Kidney capillary endothelial cell (primary cell): ENCODE data around the gene DOCK7.
"Not testable (repeated sequence)": the region's sequence is repeated elsewhere in the genome, so short reads cannot be mapped to it uniquely, and the experiment has no call there.

Source experiments
- DNase-seq: peaks from one replicate; pipeline ENCODE4 v3.0.0-alpha.2; 2018; ENCODE audit warnings: low spot score

The DOCK7 gene

GRCh38 chr1:62528015-62528414 lies 160.2 kb downstream of the DOCK7 start:
- no peak for DNase-seq

GRCh38 chr1:62527346-62527745 lies 160.8 kb downstream of the DOCK7 start:
- DNase-seq: not testable (repeated sequence)

DNA sequence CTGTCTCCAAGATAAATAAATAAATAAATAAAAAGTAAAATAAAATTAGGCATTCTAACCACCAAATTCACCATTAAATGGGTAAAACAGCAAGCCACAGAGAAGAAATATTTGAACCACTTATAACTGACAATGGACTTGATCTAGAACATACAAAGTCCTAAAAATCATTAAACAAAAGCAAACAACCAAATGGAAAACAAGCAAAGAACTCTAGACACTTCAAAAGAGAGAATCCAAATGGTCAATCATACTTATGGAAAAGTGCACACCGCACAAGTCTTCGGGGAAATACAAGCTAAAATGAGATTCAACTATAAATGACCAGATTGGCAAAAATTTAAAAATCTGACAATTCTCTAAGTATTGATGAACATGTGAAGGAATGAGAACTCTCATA lies 164.3 kb downstream of the DOCK7 start:
- DNase-seq: no peak

DNA sequence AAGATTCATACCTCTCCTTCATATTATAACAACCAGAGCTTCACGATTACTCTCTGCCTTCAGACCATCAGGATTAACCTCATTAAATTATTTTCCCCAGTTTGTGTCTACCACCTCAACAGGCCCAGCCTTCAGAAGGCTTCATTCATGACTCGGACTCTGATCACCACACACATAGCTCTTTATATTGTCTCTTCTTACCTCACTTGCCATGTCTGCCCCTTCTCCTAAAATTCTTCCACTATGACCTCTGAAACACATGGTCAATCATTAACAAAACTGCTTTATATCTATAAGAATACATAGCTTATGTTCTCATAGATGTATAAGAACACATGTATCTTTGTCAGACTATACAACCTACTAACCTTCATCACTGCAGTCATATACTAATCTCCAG lies 171.6 kb downstream of the DOCK7 start:
- no peak for DNase-seq

GRCh38 chr1:62514746-62515423 lies 173.3 kb downstream of the DOCK7 start:
- no peak for DNase-seq

- no peak for DNase-seq
Measured at GRCh38 chr1:62513013-62513412, 175.2 kb downstream of the DOCK7 start.

- DNase-seq: no peak
Measured at GRCh38 chr1:62509028-62509427, 179.2 kb downstream of the DOCK7 start.

GRCh38 chr1:62508187-62508758 lies 179.9 kb downstream of the DOCK7 start:
- DNase-seq: peak; percentile 32

GRCh38 chr1:62500210-62500609 lies 188.0 kb downstream of the DOCK7 start:
- DNase-seq: no peak

DNA sequence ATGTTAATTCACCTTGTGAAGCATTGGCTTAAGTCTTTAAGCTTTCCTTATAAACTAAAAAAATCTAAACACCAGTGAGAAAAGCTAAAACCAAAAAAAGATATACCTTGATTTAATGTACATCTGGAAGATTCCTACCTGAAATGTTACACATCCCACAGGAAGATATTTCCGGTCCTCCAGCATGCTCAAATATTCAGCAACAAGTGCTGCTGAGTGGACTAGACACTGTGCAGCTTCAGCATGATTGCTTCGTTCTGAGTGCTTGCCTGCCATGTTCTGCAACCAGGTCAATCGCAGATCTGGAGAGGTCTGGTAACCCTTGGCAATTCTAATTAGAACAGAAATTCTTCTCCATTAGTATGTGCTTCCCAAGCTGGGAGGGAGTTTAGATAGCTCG lies 194.0 kb downstream of the DOCK7 start:
- no peak for DNase-seq

DNA sequence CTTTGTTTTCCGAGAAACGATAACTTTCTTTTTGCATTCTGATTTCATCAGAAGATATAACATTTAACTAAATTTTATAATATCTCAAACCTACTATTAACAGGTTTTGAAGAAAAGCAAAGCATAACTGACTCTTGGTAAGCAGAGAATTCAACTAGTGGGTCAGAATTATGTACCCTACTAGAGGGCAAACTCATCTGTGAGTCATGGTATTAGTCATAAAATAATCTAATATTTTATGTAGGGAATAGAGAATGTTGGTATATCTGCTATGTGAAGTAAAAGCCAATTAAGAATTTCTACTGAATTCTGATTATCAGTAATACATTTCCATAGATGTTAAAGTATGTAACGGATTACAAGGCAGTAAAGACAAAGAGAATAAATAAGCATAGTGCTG lies 194.5 kb downstream of the DOCK7 start:
- DNase-seq: peak; percentile 16

DNA sequence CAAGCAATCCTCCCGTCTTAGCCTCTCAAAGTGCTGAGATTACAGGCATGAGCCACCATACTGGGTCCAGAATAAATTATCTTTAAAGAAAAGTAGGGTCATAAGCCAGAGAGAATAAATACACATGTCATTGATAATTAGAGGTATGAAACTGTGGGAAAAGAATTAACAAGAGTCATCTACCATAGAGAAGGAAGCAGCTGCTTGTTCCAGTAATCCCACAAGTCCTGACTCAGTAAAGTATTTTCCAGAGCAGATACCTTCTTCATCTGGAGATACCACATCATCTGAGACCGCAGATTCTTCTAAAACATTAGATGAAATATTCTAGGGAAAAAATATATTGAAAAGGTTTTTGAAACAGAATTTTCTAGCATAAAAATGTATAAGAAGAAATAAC lies 195.7 kb downstream of the DOCK7 start:
- DNase-seq: no peak

DNA sequence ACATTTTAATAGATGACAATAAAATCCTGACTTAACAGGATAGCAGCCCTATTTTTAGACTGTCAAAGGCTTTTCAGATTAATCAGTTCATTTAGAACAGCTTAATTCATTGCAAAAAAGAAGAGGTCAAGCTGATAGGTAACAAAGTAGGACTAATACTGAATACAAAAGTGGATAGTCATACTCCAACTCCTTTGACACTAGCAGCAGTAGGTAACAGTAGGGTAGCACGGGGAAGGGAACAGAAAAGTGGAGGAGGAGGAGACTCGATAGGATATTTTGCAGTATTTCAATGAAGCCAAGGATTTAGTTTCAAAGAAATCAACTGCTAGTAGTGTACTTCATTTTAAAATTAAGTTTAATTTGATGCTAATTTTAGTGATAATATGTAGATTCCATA lies 200.2 kb downstream of the DOCK7 start:
- no peak for DNase-seq

DNA sequence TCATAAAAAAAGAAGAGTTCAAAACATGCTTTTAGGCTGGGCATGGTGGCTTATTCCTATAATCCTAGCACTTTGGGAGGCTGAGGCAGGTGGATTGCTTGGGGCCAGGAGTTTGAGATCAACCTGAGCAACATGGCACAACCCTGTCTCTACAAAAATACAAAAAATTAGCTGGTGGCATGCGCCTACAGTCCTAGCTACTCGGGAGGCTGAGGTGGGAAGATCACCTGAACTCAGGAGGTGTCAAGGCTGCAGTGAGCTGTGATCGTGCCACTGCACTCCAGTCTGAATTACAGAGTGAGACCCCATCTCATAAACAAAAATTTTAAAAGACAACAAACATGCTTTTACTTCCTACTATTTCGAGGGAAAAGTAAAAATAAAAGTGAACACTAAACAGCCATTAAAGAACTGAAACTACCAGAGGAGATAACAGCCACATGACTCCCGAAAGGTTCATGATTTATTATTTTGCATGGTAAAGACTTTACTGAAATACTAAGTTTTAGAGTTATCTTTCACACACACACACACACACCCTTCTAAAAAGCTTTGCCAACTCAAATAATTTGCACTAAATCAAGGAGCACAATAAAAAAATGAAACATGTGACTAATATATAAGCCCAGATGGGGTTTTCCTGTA lies 203.2 kb downstream of the DOCK7 start:
- no peak for DNase-seq

DNA sequence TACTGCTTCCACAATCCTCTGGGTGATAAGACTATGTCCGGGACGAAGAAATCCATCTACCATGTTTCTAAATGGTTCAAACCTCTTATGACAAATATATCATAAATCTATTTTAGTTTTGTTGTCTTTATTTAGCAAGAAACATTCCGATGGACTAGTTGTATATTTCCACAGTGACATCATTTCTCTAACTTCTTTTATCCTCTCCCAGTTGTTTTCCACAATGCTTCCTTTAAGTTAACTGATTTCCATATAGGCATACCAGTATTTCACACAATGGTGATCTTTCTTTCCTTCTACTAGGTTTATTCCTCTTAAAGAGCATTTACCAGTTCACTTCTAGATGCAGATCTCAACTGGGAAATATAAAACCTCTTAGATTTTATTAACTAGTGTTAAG lies 206.5 kb downstream of the DOCK7 start:
- DNase-seq: no peak

- no peak for DNase-seq
Measured at GRCh38 chr1:62476525-62477219, 211.5 kb downstream of the DOCK7 start.

DNA sequence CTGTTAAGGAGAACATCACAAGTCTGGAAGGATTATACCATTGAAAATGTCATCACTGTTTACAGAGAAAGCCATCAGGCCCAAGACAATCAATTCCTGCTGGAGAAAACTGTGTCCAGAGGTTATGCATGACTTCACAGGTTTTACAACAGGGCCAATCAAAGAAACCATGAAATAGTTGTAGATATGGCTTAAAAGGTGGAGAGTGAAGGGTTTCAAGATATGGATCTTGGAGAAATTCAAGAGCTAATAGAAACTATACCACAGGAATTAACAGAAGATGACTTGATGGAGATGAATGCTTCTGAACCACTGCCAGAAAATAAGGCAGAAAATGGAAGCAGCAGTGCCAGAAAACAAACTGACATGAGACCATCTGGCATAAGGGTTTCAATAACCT lies 221.1 kb downstream of the DOCK7 start:
- no peak for DNase-seq

DNA sequence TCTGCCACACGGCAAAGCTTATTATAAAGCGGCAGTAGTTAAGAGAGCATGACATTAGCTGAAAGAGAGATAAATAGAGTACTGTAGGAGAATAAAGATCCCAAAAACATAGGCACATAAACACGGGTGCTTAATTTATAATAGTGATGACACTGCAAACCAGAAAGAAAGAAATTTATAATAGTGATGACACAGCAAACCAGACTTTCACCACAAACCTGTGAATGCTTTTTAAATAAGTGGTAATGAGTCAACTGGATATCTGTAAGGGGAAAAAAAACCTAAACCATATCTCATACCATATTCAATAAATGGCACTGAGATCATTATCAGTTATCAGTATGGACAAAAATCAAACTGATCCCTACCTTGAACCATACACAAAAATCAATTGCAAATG lies 225.8 kb downstream of the DOCK7 start:
- no peak for DNase-seq

- no peak for DNase-seq
Measured at GRCh38 chr1:62457955-62458354, 230.2 kb downstream of the DOCK7 start.

DNA sequence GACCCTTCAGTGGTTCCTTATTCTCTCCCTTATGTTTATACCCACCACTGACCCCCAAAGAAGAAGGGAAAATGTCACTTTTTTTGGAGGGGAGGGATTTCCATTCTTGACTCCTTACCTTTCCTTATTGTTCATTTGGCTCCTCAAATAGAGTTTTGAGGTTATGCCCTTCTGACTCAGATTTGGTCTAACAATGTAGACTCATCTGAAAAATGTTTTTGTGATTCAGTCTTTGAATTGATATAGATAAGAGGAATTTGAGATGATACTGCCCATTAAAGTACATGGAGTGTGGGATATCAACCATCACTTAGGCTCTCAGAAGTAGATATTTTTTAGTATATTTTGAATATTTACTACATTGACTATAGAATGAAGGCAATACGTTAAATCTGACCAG lies 235.2 kb downstream of the DOCK7 start:
- no peak for DNase-seq

GRCh38 chr1:62450301-62450700 lies 237.9 kb downstream of the DOCK7 start:
- DNase-seq: no peak

- DNase-seq: no peak
Measured at GRCh38 chr1:62448221-62448933, 239.8 kb downstream of the DOCK7 start.
